ENCODE results near the gene WDR93. TPM values are rescaled to one million over a fixed set of nuclear protein-coding genes. Genes with fewer than 3 reads are reported as not detected.

Gene WDR93
- total and polyA plus RNA-seq, 2 experiments from 2014 or later: 0.13 TPM; not detected in 1

DNA sequence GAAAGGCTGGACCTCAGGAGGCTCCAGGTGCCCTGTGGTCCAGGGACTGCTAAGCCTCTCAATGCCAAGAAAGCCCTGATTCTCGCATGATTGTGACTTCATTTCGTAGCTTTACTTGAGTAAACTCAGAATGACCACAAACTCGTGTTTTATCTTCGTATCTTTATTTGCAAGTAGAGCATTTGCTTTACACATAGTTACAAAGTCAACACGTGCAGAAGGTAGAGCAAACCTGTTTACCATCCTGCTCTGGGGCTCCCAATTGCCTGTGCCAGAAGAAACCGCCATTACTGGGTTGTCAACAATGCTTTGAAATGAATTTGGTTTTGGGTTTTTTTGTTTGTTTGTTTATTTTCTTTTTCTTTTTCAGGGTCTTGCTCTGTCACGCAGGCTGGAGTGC, 66.3 kb downstream of the WDR93 start:
- Histone ChIP-seq H3K27ac (peak overlapping the region; percentile 48), H3K27me3 (no peaks in the 10 kb centered on the region)
- 49% methylated on average over 7 of the region's 7 CpGs for WGBS (ENCODE audit: low lambda C conversion rate, missing lambda C conversion rate)

DNA sequence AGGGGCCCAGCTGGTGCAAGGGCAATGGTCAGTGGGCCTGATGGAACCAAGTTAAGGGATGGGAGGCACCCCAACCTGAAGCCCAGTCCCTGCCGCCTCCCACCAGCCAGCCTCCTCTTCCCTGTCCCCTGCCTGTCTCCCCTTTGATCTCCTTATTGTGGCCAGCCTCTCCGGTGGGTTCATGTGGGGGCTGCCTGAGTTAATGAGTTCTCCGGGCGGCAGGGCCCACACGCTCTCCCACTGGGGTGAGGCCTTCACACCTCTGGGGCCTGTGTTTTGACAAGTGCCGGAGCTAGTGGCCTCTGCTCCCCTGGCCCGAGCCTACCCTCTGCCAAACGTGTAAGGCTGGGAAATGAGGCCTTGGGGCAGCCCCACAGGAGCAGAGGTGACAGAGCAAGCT, 67.7 kb downstream of the WDR93 start:
- no peaks in the 10 kb centered on the region for H3K36me3 ChIP-seq (replicated peaks; ENCODE audit: insufficient read depth, low read depth)
- H3K4me1 ChIP-seq (ENCODE audit: insufficient read depth): peaks cover 10% of the 10 kb centered on the region
- DNase-seq (ENCODE audit: low spot score): no peak
- no peaks in the 10 kb centered on the region for H3K9me2 ChIP-seq (replicated peaks; ENCODE audit: insufficient read depth)
- H3K4me2 ChIP-seq: no peak overlapping the region
- H3K79me2 ChIP-seq: no peaks in the 10 kb centered on the region
- no peaks in the 10 kb centered on the region for H3K27me3 ChIP-seq
- H4K20me1 ChIP-seq (ENCODE audit: insufficient read depth, poor library complexity, severe bottlenecking): no peaks in the 10 kb centered on the region
- 85% methylated on average over 8 of the region's 8 CpGs for WGBS (ENCODE audit: low lambda C conversion rate, missing lambda C conversion rate)
- no peaks in the 10 kb centered on the region for H3K9me3 ChIP-seq (ENCODE audit: low read depth)
- H3K4me3 ChIP-seq: no peak overlapping the region
- no peak overlapping the region for H2AFZ ChIP-seq
- no peak for TF ChIP-seq EZH2 (IDR thresholded peaks at IDR 0.05; ENCODE audit: borderline replicate concordance)
- TF ChIP-seq EZH2phosphoT487 (IDR thresholded peaks at IDR 0.05; ENCODE audit: low read depth, severe bottlenecking, unreplicated experiment): no peak
- TF ChIP-seq CTCF (IDR thresholded peaks at IDR 0.05; ENCODE audit: poor library complexity): no peak
- H3K27ac ChIP-seq: no peak overlapping the region

More for the DNA sequence above, 66.3 kb downstream of the WDR93 start:
- Histone ChIP-seq H4K20me1 (ENCODE audit: insufficient read depth, poor library complexity, severe bottlenecking) (no peaks in the 10 kb centered on the region), H3K36me3 (replicated peaks; ENCODE audit: insufficient read depth, low read depth) (no peaks in the 10 kb centered on the region), H3K79me2 (no peaks in the 10 kb centered on the region), H3K4me3 (no peak overlapping the region), H3K4me2 (no peak overlapping the region), H3K9me2 (replicated peaks; ENCODE audit: insufficient read depth) (no peaks in the 10 kb centered on the region), H2AFZ (no peak overlapping the region), H3K4me1 (ENCODE audit: insufficient read depth) (peaks cover 4% of the 10 kb centered on the region), H3K9me3 (ENCODE audit: low read depth) (no peaks in the 10 kb centered on the region)
- peak; percentile 51 for DNase-seq (ENCODE audit: low spot score)
- TF ChIP-seq CTCF (IDR thresholded peaks at IDR 0.05; ENCODE audit: poor library complexity): no peak
- peak; percentile 42 for TF ChIP-seq EZH2phosphoT487 (IDR thresholded peaks at IDR 0.05; ENCODE audit: low read depth, severe bottlenecking, unreplicated experiment)

GRCh38 chr15:89758981-89759380, 68.4 kb downstream of the WDR93 start:
- Histone ChIP-seq H3K9me3 (ENCODE audit: low read depth) (no peaks in the 10 kb centered on the region), H3K9me2 (replicated peaks; ENCODE audit: insufficient read depth) (no peaks in the 10 kb centered on the region), H3K4me1 (ENCODE audit: insufficient read depth) (peaks cover 10% of the 10 kb centered on the region), H3K27ac (no peak overlapping the region), H3K4me2 (no peak overlapping the region), H3K79me2 (no peaks in the 10 kb centered on the region), H3K27me3 (no peaks in the 10 kb centered on the region), H2AFZ (no peak overlapping the region), H4K20me1 (ENCODE audit: insufficient read depth, poor library complexity, severe bottlenecking) (no peaks in the 10 kb centered on the region), H3K4me3 (no peak overlapping the region), H3K36me3 (replicated peaks; ENCODE audit: insufficient read depth, low read depth) (no peaks in the 10 kb centered on the region)
- WGBS (ENCODE audit: low lambda C conversion rate, missing lambda C conversion rate): 96% methylated on average over 8 of the region's 8 CpGs
- TF ChIP-seq EZH2phosphoT487 (IDR thresholded peaks at IDR 0.05; ENCODE audit: low read depth, severe bottlenecking, unreplicated experiment) (no peak), EZH2 (IDR thresholded peaks at IDR 0.05; ENCODE audit: borderline replicate concordance) (no peak), CTCF (IDR thresholded peaks at IDR 0.05; ENCODE audit: poor library complexity) (no peak)
- no peak for DNase-seq (ENCODE audit: low spot score)

- Histone ChIP-seq H4K20me1 (ENCODE audit: insufficient read depth, poor library complexity, severe bottlenecking) (no peaks in the 10 kb centered on the region), H3K27ac (no peak overlapping the region), H3K27me3 (no peaks in the 10 kb centered on the region), H3K4me2 (no peak overlapping the region), H3K36me3 (replicated peaks; ENCODE audit: insufficient read depth, low read depth) (no peaks in the 10 kb centered on the region), H3K4me1 (ENCODE audit: insufficient read depth) (peaks cover 10% of the 10 kb centered on the region), H3K9me3 (ENCODE audit: low read depth) (no peaks in the 10 kb centered on the region), H3K79me2 (no peaks in the 10 kb centered on the region), H3K9me2 (replicated peaks; ENCODE audit: insufficient read depth) (no peaks in the 10 kb centered on the region), H3K4me3 (no peak overlapping the region), H2AFZ (no peak overlapping the region)
- TF ChIP-seq CTCF (IDR thresholded peaks at IDR 0.05; ENCODE audit: poor library complexity) (no peak), EZH2 (IDR thresholded peaks at IDR 0.05; ENCODE audit: borderline replicate concordance) (no peak), EZH2phosphoT487 (IDR thresholded peaks at IDR 0.05; ENCODE audit: low read depth, severe bottlenecking, unreplicated experiment) (no peak)
- no peak for DNase-seq (ENCODE audit: low spot score)
- 97% methylated on average over 3 of the region's 3 CpGs for WGBS (ENCODE audit: low lambda C conversion rate, missing lambda C conversion rate)
Observed at GRCh38 chr15:89759835-89760234, 69.2 kb downstream of the WDR93 start.
